Uterus (tissue), 2 donors: ENCODE data around the gene DDX39A.

Source experiments
- POLR2A ChIP-seq, 2 donors: fragments of 450-650 bp; IDR thresholded peaks; one replicate each; pipeline ENCODE4 v1.6.1; 2016; ENCODE audit warnings: antibody characterized with exemption in 2 of 2, mild to moderate bottlenecking in 1 of 2, moderate library complexity in 1 of 2
- TF ChIP-seq, protein P1 (sequence below), 4 experiments: fragments of 200-600 bp in 2 of 4; fragments of 450-650 bp in 2 of 4; sonication (generic) in 2 of 4; IDR thresholded peaks; one replicate each; pipeline ENCODE4 v1.5.1; 2016 to 2019; ENCODE audit warnings: antibody characterized with exemption in 4 of 4, mild to moderate bottlenecking in 2 of 4, moderate library complexity in 1 of 4

DNA sequence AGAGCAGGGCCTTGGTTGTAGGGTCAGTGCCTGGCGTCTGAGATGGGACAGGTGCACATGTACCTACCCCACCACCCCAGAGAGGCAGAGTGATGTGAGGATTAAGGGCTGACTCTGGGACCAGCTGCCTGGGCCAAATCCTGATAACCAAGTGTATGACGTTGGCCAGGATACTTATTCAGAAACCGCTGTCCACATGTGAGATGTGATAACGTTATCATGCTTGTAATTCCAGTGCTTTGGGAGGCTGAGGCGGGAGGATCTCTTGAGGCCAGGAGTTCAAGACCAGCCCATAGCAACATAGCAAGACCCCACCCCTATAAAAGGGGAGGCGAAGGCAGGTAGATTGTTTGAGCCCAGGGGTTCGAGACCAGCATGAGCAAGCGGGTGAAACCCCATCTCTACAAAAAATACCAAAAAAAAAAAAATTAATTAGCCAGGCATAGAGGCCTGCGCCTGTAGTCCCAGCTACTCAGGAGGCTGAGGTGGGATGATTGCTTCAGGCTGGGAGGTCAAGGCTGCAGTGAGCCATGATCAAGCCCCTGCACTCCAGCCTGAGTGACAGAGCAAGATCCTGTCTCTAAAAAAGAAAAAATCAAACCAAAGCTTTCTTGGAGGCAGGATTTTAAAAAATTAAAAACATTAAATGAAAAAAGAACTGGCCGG is 27.9 kb downstream of the DDX39A start:
- no peak for TF ChIP-seq POLR2A (IDR thresholded peaks at IDR 0.05)
- TF ChIP-seq, protein P1, sequence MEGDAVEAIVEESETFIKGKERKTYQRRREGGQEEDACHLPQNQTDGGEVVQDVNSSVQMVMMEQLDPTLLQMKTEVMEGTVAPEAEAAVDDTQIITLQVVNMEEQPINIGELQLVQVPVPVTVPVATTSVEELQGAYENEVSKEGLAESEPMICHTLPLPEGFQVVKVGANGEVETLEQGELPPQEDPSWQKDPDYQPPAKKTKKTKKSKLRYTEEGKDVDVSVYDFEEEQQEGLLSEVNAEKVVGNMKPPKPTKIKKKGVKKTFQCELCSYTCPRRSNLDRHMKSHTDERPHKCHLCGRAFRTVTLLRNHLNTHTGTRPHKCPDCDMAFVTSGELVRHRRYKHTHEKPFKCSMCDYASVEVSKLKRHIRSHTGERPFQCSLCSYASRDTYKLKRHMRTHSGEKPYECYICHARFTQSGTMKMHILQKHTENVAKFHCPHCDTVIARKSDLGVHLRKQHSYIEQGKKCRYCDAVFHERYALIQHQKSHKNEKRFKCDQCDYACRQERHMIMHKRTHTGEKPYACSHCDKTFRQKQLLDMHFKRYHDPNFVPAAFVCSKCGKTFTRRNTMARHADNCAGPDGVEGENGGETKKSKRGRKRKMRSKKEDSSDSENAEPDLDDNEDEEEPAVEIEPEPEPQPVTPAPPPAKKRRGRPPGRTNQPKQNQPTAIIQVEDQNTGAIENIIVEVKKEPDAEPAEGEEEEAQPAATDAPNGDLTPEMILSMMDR (IDR thresholded peaks at IDR 0.05), result no peak
